H9 (cell line): Measurements from ENCODE around the gene CASP12. TPM values are rescaled to one million over a fixed set of nuclear protein-coding genes. Genes with fewer than 3 reads are reported as not detected.

Source experiments
- DNase-seq: peaks from one replicate; pipeline ENCODE4 v3.0.0-alpha.2; 2017
- H2AFZ ChIP-seq: one replicate; pipeline ENCODE4 v1.6.1; 2013; ENCODE audit warnings: mild to moderate bottlenecking, low read length, control low read depth, moderate library complexity
- H2AK5ac ChIP-seq: 2 replicates; pipeline ENCODE4 v1.6.1; 2013; ENCODE audit warnings: low read length, control low read depth, mixed read lengths; ENCODE audit not compliant: insufficient read length
- H2BK120ac ChIP-seq: one replicate; pipeline ENCODE4 v1.6.1; 2013; ENCODE audit warnings: low read depth, mild to moderate bottlenecking, low read length, control low read depth, inconsistent platforms; ENCODE audit not compliant: poor library complexity, severe bottlenecking
- H2BK12ac ChIP-seq: 2 replicates; pipeline ENCODE4 v1.6.1; 2013; ENCODE audit warnings: low read length, control low read depth, mixed read lengths, low read depth; ENCODE audit not compliant: insufficient read length
- H2BK15ac ChIP-seq: 2 replicates; pipeline ENCODE4 v1.6.1; 2013; ENCODE audit warnings: low read depth, low read length, control low read depth
- H2BK20ac ChIP-seq: one replicate; pipeline ENCODE4 v1.6.1; 2013; ENCODE audit warnings: low read depth, mild to moderate bottlenecking, low read length, control low read depth, inconsistent platforms; ENCODE audit not compliant: poor library complexity, severe bottlenecking
- H2BK5ac ChIP-seq: 2 replicates; pipeline ENCODE4 v1.6.1; 2013; ENCODE audit warnings: low read length, control low read depth, mixed read lengths; ENCODE audit not compliant: insufficient read length
- H3K14ac ChIP-seq: 2 replicates; pipeline ENCODE4 v1.6.1; 2013; ENCODE audit warnings: low read length, control low read depth; ENCODE audit not compliant: insufficient read depth
- H3K18ac ChIP-seq: 2 replicates; pipeline ENCODE4 v1.6.1; 2013; ENCODE audit warnings: low read depth, mild to moderate bottlenecking, mixed read lengths, low read length, control low read depth; ENCODE audit not compliant: insufficient read length
- H3K23ac ChIP-seq: 2 replicates; pipeline ENCODE4 v1.6.1; 2013; ENCODE audit warnings: low read length, control low read depth, mixed read lengths, low read depth; ENCODE audit not compliant: insufficient read length
- H3K23me2 ChIP-seq: 2 replicates; pipeline ENCODE4 v1.6.1; 2013; ENCODE audit warnings: low read depth, mild to moderate bottlenecking, mixed read lengths, low read length, control low read depth; ENCODE audit not compliant: insufficient read length, poor library complexity, severe bottlenecking
- H3K27ac ChIP-seq: 2 replicates; pipeline ENCODE4 v1.5.1; 2013; ENCODE audit warnings: low read length, control low read depth, mixed read lengths, low read depth; ENCODE audit not compliant: insufficient read length
- H3K27me3 ChIP-seq: 2 replicates; pipeline ENCODE4 v1.6.1; 2013; ENCODE audit warnings: low read length, control low read depth, inconsistent platforms; ENCODE audit not compliant: insufficient read depth
- H3K4ac ChIP-seq: 2 replicates; pipeline ENCODE4 v1.6.1; 2013; ENCODE audit warnings: low read depth, mild to moderate bottlenecking, control low read depth, inconsistent platforms, low read length, moderate library complexity
- H3K4me1 ChIP-seq: 2 replicates; pipeline ENCODE4 v1.6.1; 2013; ENCODE audit warnings: low read length, control low read depth, inconsistent platforms; ENCODE audit not compliant: insufficient read depth
- H3K4me2 ChIP-seq: 2 replicates; pipeline ENCODE4 v1.6.1; 2013; ENCODE audit warnings: low read length, control low read depth, mixed read lengths; ENCODE audit not compliant: insufficient read length, insufficient read depth
- H3K56ac ChIP-seq: 2 replicates; pipeline ENCODE4 v1.6.1; 2013; ENCODE audit warnings: low read depth, mild to moderate bottlenecking, mixed read lengths, low read length, control low read depth; ENCODE audit not compliant: insufficient read length
- H3K79me1 ChIP-seq: 2 replicates; pipeline ENCODE4 v1.6.1; 2013; ENCODE audit warnings: low read depth, mild to moderate bottlenecking, moderate library complexity, low read length, control low read depth, inconsistent platforms; ENCODE audit not compliant: insufficient read depth, poor library complexity, severe bottlenecking
- H3K79me2 ChIP-seq: 2 replicates; pipeline ENCODE4 v1.6.1; 2013; ENCODE audit warnings: low read length, control low read depth, inconsistent platforms; ENCODE audit not compliant: insufficient read depth
- H3K9ac ChIP-seq: 2 replicates; pipeline ENCODE4 v1.6.1; 2013; ENCODE audit warnings: low read length, control low read depth, mixed read lengths; ENCODE audit not compliant: insufficient read length; ENCODE audit errors: extremely low read depth
- H3K9me3 ChIP-seq: one replicate; pipeline ENCODE4 v1.6.1; 2013; ENCODE audit warnings: low read depth, low read length, inconsistent platforms; ENCODE audit not compliant: control insufficient read depth
- H3T11ph ChIP-seq: one replicate; pipeline ENCODE4 v1.6.1; 2013; ENCODE audit warnings: mild to moderate bottlenecking, low read length, control low read depth, inconsistent platforms
- H4K20me1 ChIP-seq: one replicate; pipeline ENCODE4 v1.6.1; 2013; ENCODE audit not compliant: control insufficient read depth, insufficient read length, insufficient read depth
- H4K5ac ChIP-seq: 2 replicates; pipeline ENCODE4 v1.6.1; 2013; ENCODE audit warnings: low read depth, mild to moderate bottlenecking, mixed read lengths, low read length, control low read depth; ENCODE audit not compliant: insufficient read length
- H4K8ac ChIP-seq: replicated peaks from 2 replicates; pipeline ENCODE4 v1.6.1; 2013; ENCODE audit warnings: low read length, control low read depth, mixed read lengths, low read depth; ENCODE audit not compliant: insufficient read length
- H4K91ac ChIP-seq: 2 replicates; pipeline ENCODE4 v1.6.1; 2013; ENCODE audit warnings: low read depth, mild to moderate bottlenecking, moderate library complexity, mixed read lengths, low read length, control low read depth; ENCODE audit not compliant: insufficient read length
- H3K27ac Mint-ChIP-seq, 3 experiments: 2 replicates in 2 of 3; 3 replicates in 1 of 3; pipeline ENCODE4 v1.8.0; 2020 to 2021; ENCODE audit warnings: mixed read lengths in 3 of 3, mild to moderate bottlenecking in 1 of 3, moderate library complexity in 1 of 3
- H3K27me3 Mint-ChIP-seq: 2 replicates; pipeline ENCODE4 v1.8.0; 2021; ENCODE audit warnings: low read depth, mild to moderate bottlenecking, moderate library complexity, mixed read lengths
- H3K36me3 Mint-ChIP-seq, 3 experiments: 2 replicates in 2 of 3; 3 replicates in 1 of 3; pipeline ENCODE4 v1.8.0; 2020 to 2021; ENCODE audit warnings: low read depth in 3 of 3, mixed read lengths in 3 of 3; ENCODE audit not compliant: insufficient read depth in 1 of 3
- H3K4me1 Mint-ChIP-seq, 2 experiments: 2 replicates each; pipeline ENCODE4 v1.8.0; 2020; ENCODE audit warnings: mixed read lengths in 2 of 2
- H3K4me3 Mint-ChIP-seq, 2 experiments: 2 replicates in 1 of 2; 3 replicates in 1 of 2; pipeline ENCODE4 v1.8.0; 2020 to 2021; ENCODE audit warnings: mild to moderate bottlenecking in 2 of 2, mixed read lengths in 2 of 2, moderate library complexity in 1 of 2
- H3K9me3 Mint-ChIP-seq, 2 experiments: 2 replicates in 1 of 2; 3 replicates in 1 of 2; pipeline ENCODE4 v1.8.0; 2020; ENCODE audit warnings: mild to moderate bottlenecking in 2 of 2, mixed read lengths in 2 of 2, moderate library complexity in 1 of 2
- CTCF ChIP-seq: fragments of 200-600 bp; sonication (generic); conservative IDR thresholded peaks from 3 replicates; pipeline ENCODE4 v1.8.0; 2021; ENCODE audit warnings: antibody characterized with exemption, mild to moderate bottlenecking
- WGBS: extraction: QIAGEN DNeasy Blood & Tissue Kit; methylation state at CpG from one replicate; pipeline ENCODE4 v1.1.7; 2013; ENCODE audit warnings: missing lambda C conversion rate, low lambda C conversion rate, mixed read lengths; ENCODE audit not compliant: insufficient read length; ENCODE audit errors: extremely low coverage; 5-methylcytosine and 5-hydroxymethylcytosine counted together
- total RNA-seq: library from RNA; stranded (reverse); gene quantifications from 2 replicates; pipeline ENCODE4 v1.2.1, GENCODE V29; 2021

CASP12 gene
- total RNA-seq, 1 experiment from 2014 or later, result not detected

GRCh38 chr11:104876861-104877431 is 21.3 kb downstream of the CASP12 start:
- H3K27me3 Mint-ChIP-seq, result no peaks in the 10 kb centered on the region
- Histone ChIP-seq H3K9ac (no peak overlapping the region), H3K14ac (no peak overlapping the region), H2BK12ac (no peak overlapping the region), H3K27ac (no peak overlapping the region), H3K79me1 (no peaks in the 10 kb centered on the region), H4K91ac (no peak overlapping the region), H4K8ac (no peak overlapping the region), H3K79me2 (no peaks in the 10 kb centered on the region), H2AK5ac (no peak overlapping the region), H3K9me3 (no peaks in the 10 kb centered on the region), H2BK5ac (no peak overlapping the region), H3K4me2 (no peak overlapping the region), H2AFZ (no peak overlapping the region), H2BK20ac (no peak overlapping the region), H2BK15ac (no peak overlapping the region), H3K27me3 (no peaks in the 10 kb centered on the region), H3K23ac (no peak overlapping the region), H2BK120ac (no peak overlapping the region), H3K4ac (no peak overlapping the region), H3K56ac (no peak overlapping the region), H4K20me1 (no peaks in the 10 kb centered on the region), H3T11ph (no peak overlapping the region), H3K4me1 (no peaks in the 10 kb centered on the region), H3K23me2 (no peaks in the 10 kb centered on the region), H3K18ac (no peak overlapping the region), H4K5ac (no peak overlapping the region)
- H3K4me3 Mint-ChIP-seq, result no peak overlapping the region
- no peak for DNase-seq
- peaks cover 0 to 3% of the 10 kb centered on the region in 2 experiments; a peak in 3 of 5 replicates for H3K9me3 Mint-ChIP-seq
- no peak overlapping the region for H3K27ac Mint-ChIP-seq
- H3K36me3 Mint-ChIP-seq, result peaks cover 0 to 2% (median 0%) of the 10 kb centered on the region in 3 experiments; a peak in 2 of 7 replicates
- no CpG with 5 or more reads among the region's 5 CpGs for WGBS
- no peaks in the 10 kb centered on the region for H3K4me1 Mint-ChIP-seq
- no peak for TF ChIP-seq CTCF
